ENCODE data around the gene CD81.

- TF ChIP-seq, protein P1, sequence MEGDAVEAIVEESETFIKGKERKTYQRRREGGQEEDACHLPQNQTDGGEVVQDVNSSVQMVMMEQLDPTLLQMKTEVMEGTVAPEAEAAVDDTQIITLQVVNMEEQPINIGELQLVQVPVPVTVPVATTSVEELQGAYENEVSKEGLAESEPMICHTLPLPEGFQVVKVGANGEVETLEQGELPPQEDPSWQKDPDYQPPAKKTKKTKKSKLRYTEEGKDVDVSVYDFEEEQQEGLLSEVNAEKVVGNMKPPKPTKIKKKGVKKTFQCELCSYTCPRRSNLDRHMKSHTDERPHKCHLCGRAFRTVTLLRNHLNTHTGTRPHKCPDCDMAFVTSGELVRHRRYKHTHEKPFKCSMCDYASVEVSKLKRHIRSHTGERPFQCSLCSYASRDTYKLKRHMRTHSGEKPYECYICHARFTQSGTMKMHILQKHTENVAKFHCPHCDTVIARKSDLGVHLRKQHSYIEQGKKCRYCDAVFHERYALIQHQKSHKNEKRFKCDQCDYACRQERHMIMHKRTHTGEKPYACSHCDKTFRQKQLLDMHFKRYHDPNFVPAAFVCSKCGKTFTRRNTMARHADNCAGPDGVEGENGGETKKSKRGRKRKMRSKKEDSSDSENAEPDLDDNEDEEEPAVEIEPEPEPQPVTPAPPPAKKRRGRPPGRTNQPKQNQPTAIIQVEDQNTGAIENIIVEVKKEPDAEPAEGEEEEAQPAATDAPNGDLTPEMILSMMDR (IDR thresholded peaks at IDR 0.05; ENCODE audit: low read depth, low read length) = no peak
- no peak for TF ChIP-seq POLR2A (IDR thresholded peaks at IDR 0.05; ENCODE audit: extremely low read depth, insufficient read length)
These were observed 65.5 kb downstream of the CD81 start for GRCh38 chr11:2442589-2442988.
